Measurements from ENCODE around the gene STKLD1.

The STKLD1 gene

GRCh38 chr9:133340256-133340655 is 35.9 kb upstream of the STKLD1 start:
- no peak overlapping the region for H3K4me3 ChIP-seq (ENCODE audit: low read length)
- DNase-seq (ENCODE audit: low read depth): no peak
- no peak for TF ChIP-seq CTCF (conservative IDR thresholded peaks at IDR 0.05; ENCODE audit: low read length)

GRCh38 chr9:133340916-133341315 is 35.2 kb upstream of the STKLD1 start:
- no peak for DNase-seq (ENCODE audit: low read depth)
- no peak for TF ChIP-seq CTCF (conservative IDR thresholded peaks at IDR 0.05; ENCODE audit: low read length)
- no peak overlapping the region for H3K4me3 ChIP-seq (ENCODE audit: low read length)

- DNase-seq (ENCODE audit: low read depth): no peak
- TF ChIP-seq CTCF (conservative IDR thresholded peaks at IDR 0.05; ENCODE audit: low read length): no peak
- H3K4me3 ChIP-seq (ENCODE audit: low read length): no peak overlapping the region
Observed at GRCh38 chr9:133341369-133342068, 34.6 kb upstream of the STKLD1 start.

GRCh38 chr9:133342069-133342406 is 34.1 kb upstream of the STKLD1 start:
- peak; percentile 19 for TF ChIP-seq CTCF (conservative IDR thresholded peaks at IDR 0.05; ENCODE audit: low read length)
- H3K4me3 ChIP-seq (ENCODE audit: low read length): no peak overlapping the region
- no peak for DNase-seq (ENCODE audit: low read depth)

- no peak overlapping the region for H3K4me3 ChIP-seq (ENCODE audit: low read length)
- no peak for DNase-seq (ENCODE audit: low read depth)
- peak; percentile 15 for TF ChIP-seq CTCF (conservative IDR thresholded peaks at IDR 0.05; ENCODE audit: low read length)
Observed at GRCh38 chr9:133342570-133342969, 33.6 kb upstream of the STKLD1 start.

- no peak overlapping the region for H3K4me3 ChIP-seq (ENCODE audit: low read length)
- TF ChIP-seq CTCF (conservative IDR thresholded peaks at IDR 0.05; ENCODE audit: low read length): no peak
- no peak for DNase-seq (ENCODE audit: low read depth)
Observed at GRCh38 chr9:133344071-133344470, 32.1 kb upstream of the STKLD1 start.

- TF ChIP-seq CTCF (conservative IDR thresholded peaks at IDR 0.05; ENCODE audit: low read length): no peak
- H3K4me3 ChIP-seq (ENCODE audit: low read length): no peak overlapping the region
- DNase-seq (ENCODE audit: low read depth): no peak
Observed at GRCh38 chr9:133344979-133345378, 31.2 kb upstream of the STKLD1 start.

Data from AG10803 (cell line).